Stimulated activated CD4-positive, alpha-beta T cell treated with anti-CD3 and anti-CD28 coated beads, Interleukin-12 subunit alpha, Interleukin-12 subunit beta, amount 100 ng/mL, for 4 hours (primary cell): Measurements from ENCODE around the gene SECISBP2.
A peak's percentile ranks its signal among the peaks of the same experiment; 100 is the strongest.
"Not testable (repeated sequence)": the region's sequence is repeated elsewhere in the genome, so short reads cannot be mapped to it uniquely, and the experiment has no call there.

Experiments
- DNase-seq: peaks from one replicate; pipeline ENCODE4 v3.0.0-alpha.2; 2020

SECISBP2 gene

GRCh38 chr9:89309608-89310474 lies 8.5 kb upstream of the SECISBP2 start:
- DNase-seq = peak; percentile 10

DNA sequence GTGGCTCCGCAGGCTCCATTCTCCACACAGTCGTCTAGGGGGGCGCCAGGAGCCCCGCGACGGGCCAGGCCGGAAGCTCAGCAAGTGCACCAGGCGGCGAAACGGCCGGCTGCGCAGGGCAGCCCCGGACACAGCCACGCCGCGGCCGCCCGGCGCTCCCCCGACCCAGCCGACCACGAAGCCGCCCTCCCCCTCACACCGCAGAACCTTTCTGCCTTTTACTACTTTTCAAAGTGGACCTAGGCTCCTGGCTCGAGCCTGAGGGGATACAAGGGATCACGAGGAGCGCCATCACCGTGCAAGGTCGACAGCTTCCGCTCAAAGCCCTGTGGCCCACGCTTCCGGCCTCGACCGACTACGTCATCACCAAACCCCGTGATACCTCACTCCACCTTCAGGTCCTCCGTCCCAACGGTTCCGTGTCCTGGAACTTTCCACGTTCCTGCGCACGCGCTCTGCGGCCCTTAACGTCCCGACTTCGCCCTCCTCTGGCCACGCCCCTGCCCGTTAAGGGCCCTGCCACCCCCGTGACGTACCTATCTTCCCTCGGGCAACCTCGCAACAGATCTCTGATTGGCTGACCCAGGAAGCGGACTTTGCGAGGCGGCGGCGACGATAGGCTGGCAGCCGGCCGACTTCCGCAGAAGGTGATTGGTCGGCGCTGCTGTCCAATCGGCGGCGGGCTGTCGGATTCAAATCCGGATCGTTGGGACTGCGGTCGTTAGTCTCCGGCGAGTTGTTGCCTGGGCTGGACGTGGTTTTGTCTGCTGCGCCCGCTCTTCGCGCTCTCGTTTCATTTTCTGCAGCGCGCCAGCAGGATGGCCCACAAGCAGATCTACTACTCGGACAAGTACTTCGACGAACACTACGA lies 7.6 kb upstream of the SECISBP2 start, which contains the start of gene CKS2:
Gene CKS2, plus strand, starts transcription at position 721 of the 871 bp plus-strand sequence. Its CDS starts 98 bp downstream, at position 819.
- peak; percentile 99 for DNase-seq

DNA sequence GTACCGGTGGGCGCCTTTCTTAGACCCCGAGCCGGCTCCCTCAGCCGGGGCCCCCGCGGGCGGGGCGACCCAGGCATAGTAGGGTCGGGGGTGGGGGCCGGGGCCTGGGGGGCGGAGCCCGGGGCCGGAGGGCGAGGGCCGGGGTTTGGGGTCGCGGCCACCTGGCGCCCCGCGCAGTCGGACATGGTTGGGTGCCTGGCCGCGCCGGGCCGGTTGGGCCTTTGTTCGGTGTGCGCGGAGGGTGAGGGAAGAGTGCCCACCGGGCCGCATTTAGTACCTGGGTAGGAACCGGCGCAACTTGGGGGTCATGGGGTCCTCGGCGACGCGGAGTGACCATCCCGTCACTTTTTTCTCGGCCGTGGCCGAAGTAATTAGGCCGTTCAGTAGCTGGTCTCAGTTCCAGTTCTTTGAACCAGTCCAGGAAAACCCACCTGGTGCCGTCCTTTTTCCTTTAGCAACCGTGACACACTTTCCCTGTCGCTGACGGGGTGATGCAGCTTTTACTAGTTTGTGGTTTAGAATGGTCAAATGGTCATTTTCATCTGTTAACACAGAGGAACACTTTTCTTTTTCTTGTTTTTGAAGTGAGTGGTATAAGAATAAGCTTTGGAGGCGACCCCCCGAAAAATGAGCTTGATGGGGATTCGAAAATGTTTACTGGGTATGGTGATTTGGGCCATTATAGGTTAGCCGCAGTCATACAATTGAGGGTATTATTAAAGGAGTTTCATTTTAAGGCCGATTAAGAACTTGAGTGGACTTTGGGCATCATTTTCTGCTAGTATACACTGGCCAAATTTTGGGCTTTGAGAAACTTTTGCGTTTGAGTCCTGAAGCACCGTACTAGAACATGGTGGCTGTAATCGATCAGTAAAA lies 6.7 kb upstream of the SECISBP2 start:
- peak; percentile 15 for DNase-seq

- DNase-seq = no peak
Measured at GRCh38 chr9:89312222-89312571, 6.1 kb upstream of the SECISBP2 start.

GRCh38 chr9:89313842-89314241 lies 4.5 kb upstream of the SECISBP2 start:
- DNase-seq = no peak

DNA sequence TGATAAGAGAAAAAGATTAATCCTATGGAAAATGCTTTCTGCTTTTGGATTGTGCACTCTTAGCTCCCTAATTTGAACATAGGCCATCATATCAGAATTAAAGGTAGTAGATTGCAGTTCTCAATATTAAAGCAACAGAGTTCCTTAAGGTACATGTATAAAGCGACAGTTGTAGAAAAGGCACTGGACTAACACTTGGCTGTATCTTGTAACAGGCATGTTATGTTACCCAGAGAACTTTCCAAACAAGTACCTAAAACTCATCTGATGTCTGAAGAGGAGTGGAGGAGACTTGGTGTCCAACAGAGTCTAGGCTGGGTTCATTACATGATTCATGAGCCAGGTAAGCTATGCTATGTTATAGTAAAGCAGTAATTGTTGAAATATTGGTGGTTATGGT lies 3.3 kb upstream of the SECISBP2 start:
- DNase-seq = no peak

DNA sequence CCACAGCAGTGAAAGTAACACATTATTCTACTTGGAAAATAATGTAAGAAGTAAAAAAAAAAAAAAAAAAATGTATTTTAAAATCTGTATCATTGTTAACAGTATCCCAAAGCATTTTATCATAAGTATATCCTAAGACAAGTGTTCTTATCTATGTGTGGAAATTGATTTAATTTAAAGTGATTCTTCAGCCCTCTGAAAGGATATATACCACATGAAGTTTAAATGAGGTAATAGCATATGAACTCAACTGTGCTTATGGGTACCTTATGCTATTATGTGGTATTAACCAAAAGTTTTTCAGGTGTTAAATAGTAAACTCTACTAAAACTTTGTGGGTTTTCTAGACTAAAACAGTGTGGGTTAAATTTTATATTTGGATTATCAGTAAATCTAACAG lies 2.8 kb upstream of the SECISBP2 start:
- no peak for DNase-seq

GRCh38 chr9:89317282-89317681 lies 1.0 kb upstream of the SECISBP2 start:
- no peak for DNase-seq

DNA sequence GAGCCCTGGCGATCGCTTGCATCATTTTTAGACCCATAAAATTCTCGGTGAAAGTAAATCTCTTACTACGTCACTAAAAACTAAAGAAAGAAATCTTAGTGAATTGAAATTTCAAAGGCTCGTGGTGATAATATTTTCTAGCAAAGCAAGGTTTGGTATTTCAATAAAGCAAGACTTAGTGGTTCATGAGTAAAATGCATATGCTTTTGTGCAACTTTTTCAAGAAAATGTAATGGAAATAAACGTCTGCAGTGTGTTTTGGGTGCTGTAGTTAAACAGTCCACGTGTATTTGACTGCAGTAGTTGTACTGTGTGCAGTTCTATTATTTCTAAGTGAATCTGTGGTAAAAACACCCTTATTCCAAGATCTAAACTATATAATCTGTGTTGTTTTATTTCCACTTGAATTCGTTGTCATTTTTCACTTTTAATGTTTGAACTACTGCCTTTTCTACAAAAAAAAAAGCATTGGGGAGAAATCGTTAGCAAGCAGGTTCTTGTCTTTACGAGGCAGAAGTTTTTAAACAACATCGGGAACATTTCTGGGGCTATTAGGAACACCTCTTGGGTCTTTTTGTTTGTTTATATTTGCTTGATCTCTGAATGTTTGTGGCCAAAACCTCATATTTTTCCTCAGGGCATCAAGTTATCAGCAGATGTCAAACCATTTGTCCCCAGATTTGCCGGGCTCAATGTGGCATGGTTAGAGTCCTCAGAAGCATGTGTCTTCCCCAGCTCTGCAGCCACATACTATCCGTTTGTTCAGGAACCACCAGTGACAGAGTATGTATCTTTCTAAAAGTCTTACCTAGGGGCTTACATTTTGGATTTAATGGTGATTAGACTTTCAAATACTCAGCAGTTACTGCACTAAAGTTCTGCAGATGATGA lies 960 bp downstream of the SECISBP2 start:
- DNase-seq = no peak

DNA sequence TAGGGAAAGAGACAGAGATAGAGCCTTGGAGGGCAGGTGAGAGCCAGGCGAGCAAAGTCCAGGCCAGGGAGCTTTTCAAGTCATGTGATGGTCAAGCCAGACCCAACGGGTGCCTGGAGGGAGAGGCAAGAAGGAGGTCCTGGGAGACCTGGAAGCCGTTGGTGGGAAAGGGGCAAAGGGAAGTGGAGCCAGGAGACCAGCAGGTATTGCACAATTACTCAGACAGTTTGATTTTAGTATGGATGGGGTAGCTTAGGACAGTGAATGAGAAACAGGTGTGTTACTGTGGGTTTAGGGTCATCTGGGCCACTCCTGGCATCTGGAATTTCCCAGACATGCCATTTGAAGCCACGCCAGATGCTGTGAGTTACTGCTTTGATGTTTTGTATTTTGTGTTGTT lies 5.1 kb downstream of the SECISBP2 start:
- no peak for DNase-seq

- no peak for DNase-seq
Measured at GRCh38 chr9:89325733-89326132, 7.4 kb downstream of the SECISBP2 start.

GRCh38 chr9:89328064-89328463 lies 9.8 kb downstream of the SECISBP2 start:
- no peak for DNase-seq

DNA sequence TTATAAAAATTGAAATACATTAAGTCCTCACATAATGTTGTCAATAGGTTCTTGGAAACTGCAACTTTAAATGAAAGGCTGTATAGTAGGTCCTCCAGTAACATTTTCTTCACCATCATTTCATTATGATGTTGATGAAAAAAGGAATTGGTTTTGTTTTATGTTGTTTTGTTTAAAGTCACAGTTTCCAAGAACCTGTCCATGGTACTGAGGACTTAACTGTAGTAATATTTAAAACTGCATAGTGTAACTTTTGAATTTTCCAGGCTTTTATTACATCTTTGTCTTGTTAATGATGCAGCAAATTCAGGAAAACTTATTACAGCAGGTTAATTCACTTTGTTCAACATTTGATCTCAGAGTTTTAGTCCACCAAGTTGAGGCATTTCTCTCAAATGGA lies 11.6 kb downstream of the SECISBP2 start:
- DNase-seq = no peak

- no peak for DNase-seq
Measured at GRCh38 chr9:89330513-89330912, 12.2 kb downstream of the SECISBP2 start.

GRCh38 chr9:89339807-89340206 lies 21.5 kb downstream of the SECISBP2 start:
- DNase-seq = no peak

DNA sequence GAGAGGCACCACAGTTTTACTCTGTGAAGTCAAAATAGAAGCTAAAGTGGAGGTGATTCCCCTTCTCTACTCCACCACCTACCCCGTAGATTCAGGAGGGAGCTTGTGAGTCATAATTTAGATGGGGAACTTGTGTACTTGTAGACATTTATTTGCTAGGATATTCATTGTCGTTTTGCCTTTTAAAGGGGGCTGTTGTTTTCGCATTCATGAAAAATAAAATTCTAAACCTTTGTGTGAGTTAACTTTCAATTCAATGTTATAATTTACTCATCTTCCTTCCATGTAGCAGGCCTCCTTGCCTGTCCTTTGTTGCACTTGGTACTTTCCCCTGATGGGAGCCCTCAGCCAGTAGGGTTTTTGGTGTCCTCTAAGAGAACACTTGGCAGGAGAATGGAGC lies 22.0 kb downstream of the SECISBP2 start:
- DNase-seq = no peak

GRCh38 chr9:89342213-89342612 lies 23.9 kb downstream of the SECISBP2 start:
- no peak for DNase-seq

GRCh38 chr9:89342948-89343347 lies 24.6 kb downstream of the SECISBP2 start:
- DNase-seq = no peak

- not testable (repeated sequence) for DNase-seq
Measured at GRCh38 chr9:89343812-89344211, 25.5 kb downstream of the SECISBP2 start.

DNA sequence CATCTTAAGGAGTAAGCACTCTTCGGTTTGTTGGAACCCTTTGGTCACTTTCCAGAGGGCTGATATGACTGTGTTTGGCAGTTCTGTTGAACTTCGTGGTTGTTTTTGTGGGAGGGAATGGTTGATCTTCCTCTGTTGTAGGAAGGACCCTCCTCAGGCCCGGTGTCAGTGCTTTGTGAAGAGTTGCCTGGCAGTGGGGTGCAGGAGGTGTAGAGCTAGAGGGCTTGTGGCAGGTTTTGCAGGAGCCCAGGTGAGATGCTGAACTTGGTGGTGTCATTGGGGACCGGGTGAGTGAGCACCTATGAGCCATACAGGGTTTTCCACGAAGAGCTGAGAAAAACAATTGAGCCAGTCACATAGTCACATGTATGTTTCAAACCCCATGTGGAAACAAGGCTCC lies 27.2 kb downstream of the SECISBP2 start:
- DNase-seq = no peak

DNA sequence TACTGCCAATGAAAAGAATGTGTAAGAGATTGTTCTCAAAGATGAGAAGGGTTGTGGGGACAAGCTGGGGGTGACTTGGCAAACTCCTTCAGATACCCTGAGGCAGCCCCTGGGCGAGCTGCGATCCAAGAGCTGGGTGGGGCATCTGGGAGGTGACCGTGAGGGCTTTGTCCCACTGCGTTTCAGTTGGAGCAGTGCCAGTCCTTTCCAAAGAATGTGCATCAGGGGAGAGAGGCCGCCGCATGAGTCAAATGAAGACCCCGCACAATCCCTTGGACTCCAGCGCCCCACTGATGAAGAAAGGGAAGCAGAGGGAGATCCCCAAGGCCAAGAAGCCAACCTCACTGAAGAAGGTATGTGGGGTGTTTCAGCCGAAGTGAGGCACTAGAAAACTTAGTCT lies 28.4 kb downstream of the SECISBP2 start:
- DNase-seq = no peak

GRCh38 chr9:89347651-89348050 lies 29.4 kb downstream of the SECISBP2 start:
- no peak for DNase-seq
